ENCODE results near the gene CYB5R4.

The CYB5R4 gene

GRCh38 chr6:84001119-84001518 lies 141.6 kb downstream of the CYB5R4 start:
- no peaks in the 10 kb centered on the region for H3K4me1 Mint-ChIP-seq
- no peak for DNase-seq
- peaks cover 0 to 4% of the 10 kb centered on the region in 2 donors for H3K9me3 Mint-ChIP-seq
- no peak overlapping the region for H3K27ac Mint-ChIP-seq
- H3K27me3 Mint-ChIP-seq, result peaks cover 0 to 13% of the 10 kb centered on the region in 2 donors
- H3K4me3 Mint-ChIP-seq, result no peak overlapping the region
- no peak for ATAC-seq (replicated peaks)
- H3K36me3 Mint-ChIP-seq, result peaks cover 0 to under 1% of the 10 kb centered on the region in 2 donors

- Mint-ChIP-seq H3K9me3 (peaks cover 0 to 1% of the 10 kb centered on the region in 2 donors), H3K4me3 (no peak overlapping the region), H3K27me3 (peaks cover 0 to 16% of the 10 kb centered on the region in 2 donors), H3K4me1 (no peaks in the 10 kb centered on the region), H3K27ac (no peak overlapping the region), H3K36me3 (no peaks in the 10 kb centered on the region)
- ATAC-seq (replicated peaks) (no peak), DNase-seq (no peak)
These were observed 142.7 kb downstream of the CYB5R4 start for GRCh38 chr6:84002226-84002625.

GRCh38 chr6:84003131-84003530 lies 143.6 kb downstream of the CYB5R4 start:
- no peak overlapping the region for H3K4me3 Mint-ChIP-seq
- no peaks in the 10 kb centered on the region for H3K9me3 Mint-ChIP-seq
- H3K27ac Mint-ChIP-seq, result no peak overlapping the region

GRCh38 chr6:84003654-84004053 lies 144.2 kb downstream of the CYB5R4 start:
- DNase-seq (no peak), ATAC-seq (replicated peaks) (no peak)
- Mint-ChIP-seq H3K27me3 (peaks cover 0 to 16% of the 10 kb centered on the region in 2 donors), H3K4me3 (no peak overlapping the region), H3K36me3 (no peaks in the 10 kb centered on the region), H3K4me1 (no peaks in the 10 kb centered on the region), H3K9me3 (no peaks in the 10 kb centered on the region), H3K27ac (no peak overlapping the region)

More at GRCh38 chr6:84003131-84003530, 143.6 kb downstream of the CYB5R4 start:
- Mint-ChIP-seq H3K36me3 (no peaks in the 10 kb centered on the region), H3K4me1 (no peaks in the 10 kb centered on the region), H3K27me3 (peaks cover 0 to 16% of the 10 kb centered on the region in 2 donors)
- DNase-seq, result no peak
- ATAC-seq (replicated peaks), result no peak

GRCh38 chr6:84007871-84008270 lies 148.4 kb downstream of the CYB5R4 start:
- H3K27ac Mint-ChIP-seq, result no peak overlapping the region
- DNase-seq, result no peak
- H3K4me1 Mint-ChIP-seq, result no peaks in the 10 kb centered on the region
- no peaks in the 10 kb centered on the region for H3K36me3 Mint-ChIP-seq
- H3K27me3 Mint-ChIP-seq, result peaks cover 0 to 19% of the 10 kb centered on the region in 2 donors
- H3K4me3 Mint-ChIP-seq, result no peak overlapping the region
- no peaks in the 10 kb centered on the region for H3K9me3 Mint-ChIP-seq
- no peak for ATAC-seq (replicated peaks)

DNA sequence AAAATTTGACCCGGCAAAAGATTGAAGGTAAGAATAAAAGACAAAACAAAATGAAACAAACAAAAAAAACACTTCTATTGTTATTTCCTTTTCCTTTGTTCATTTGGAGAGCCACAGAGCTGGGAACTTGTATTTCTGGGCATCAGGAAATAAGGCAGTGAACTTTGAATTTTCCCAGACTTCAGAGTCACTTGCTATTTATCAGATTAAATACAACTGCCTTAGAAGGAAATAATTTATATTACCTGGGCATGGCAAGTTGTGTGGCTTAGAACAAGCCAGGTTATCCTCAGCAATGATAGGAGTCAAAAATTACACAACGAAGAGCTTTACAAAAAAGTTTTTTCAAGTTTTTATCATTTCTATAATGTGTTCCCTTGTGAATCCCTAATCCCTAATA lies 153.9 kb downstream of the CYB5R4 start:
- Mint-ChIP-seq H3K9me3 (no peaks in the 10 kb centered on the region), H3K4me3 (no peak overlapping the region), H3K36me3 (no peaks in the 10 kb centered on the region), H3K27ac (no peak overlapping the region), H3K4me1 (no peaks in the 10 kb centered on the region), H3K27me3 (peaks cover 6 to 15% of the 10 kb centered on the region in 2 donors)
- no peak for DNase-seq
- ATAC-seq (replicated peaks), result no peak

DNA sequence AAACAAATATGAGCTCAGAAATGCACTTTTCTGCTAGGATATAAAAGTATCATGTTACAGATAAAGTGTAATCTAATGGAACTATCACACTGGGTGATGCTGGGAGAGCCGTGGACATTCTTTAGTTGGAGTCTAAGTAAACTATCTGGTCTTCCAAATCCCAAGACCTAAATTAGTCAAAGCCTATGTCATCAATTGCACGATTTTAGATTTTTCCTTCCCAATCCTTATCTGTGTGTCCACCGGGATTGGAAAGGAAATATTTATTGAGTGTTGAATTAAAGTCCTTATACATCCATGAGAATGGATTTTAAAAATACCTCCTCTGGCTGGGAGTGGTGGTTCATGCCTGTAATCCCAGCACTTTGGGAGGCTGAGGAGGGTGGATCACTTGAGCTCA lies 154.4 kb downstream of the CYB5R4 start:
- DNase-seq (no peak), ATAC-seq (replicated peaks) (no peak)
- Mint-ChIP-seq H3K27ac (no peak overlapping the region), H3K4me1 (no peaks in the 10 kb centered on the region), H3K27me3 (peaks cover 6 to 15% of the 10 kb centered on the region in 2 donors), H3K4me3 (no peak overlapping the region), H3K36me3 (no peaks in the 10 kb centered on the region), H3K9me3 (no peaks in the 10 kb centered on the region)

DNA sequence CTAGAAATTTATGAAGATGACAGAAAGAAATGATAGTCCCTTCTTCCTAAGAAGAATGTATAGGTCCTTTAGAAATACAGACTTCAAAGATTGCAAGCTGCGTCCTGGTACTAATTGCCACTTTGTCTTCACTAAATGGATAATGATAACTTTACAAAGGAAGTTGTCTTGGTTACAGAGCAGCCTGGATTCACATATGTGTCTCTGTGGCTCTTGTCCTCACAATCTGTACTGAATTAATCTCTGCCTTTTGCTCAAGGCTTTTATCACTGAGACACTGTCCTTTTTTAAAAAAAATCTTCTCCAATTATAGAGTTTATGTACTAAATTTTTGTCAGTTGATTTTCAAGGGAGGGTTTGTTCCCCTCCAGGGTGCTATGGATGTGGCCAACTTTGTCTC lies 156.5 kb downstream of the CYB5R4 start:
- ATAC-seq (replicated peaks) (no peak), DNase-seq (no peak)
- no peak overlapping the region for H3K4me3 Mint-ChIP-seq
- H3K36me3 Mint-ChIP-seq, result no peaks in the 10 kb centered on the region
- H3K9me3 Mint-ChIP-seq, result no peaks in the 10 kb centered on the region
- H3K27ac Mint-ChIP-seq, result no peak overlapping the region
- H3K27me3 Mint-ChIP-seq, result peaks cover 6 to 10% of the 10 kb centered on the region in 2 donors
- H3K4me1 Mint-ChIP-seq, result no peaks in the 10 kb centered on the region
